H9 (cell line): ENCODE measurements around the gene COA5. TPM values are rescaled to one million over a fixed set of nuclear protein-coding genes. Genes with fewer than 3 reads are reported as not detected.

Source experiments
- DNase-seq: peaks from one replicate; pipeline ENCODE4 v3.0.0-alpha.2; 2017
- H2AFZ ChIP-seq: one replicate; pipeline ENCODE4 v1.6.1; 2013; ENCODE audit warnings: mild to moderate bottlenecking, low read length, control low read depth, moderate library complexity
- H2AK5ac ChIP-seq: 2 replicates; pipeline ENCODE4 v1.6.1; 2013; ENCODE audit warnings: low read length, control low read depth, mixed read lengths; ENCODE audit not compliant: insufficient read length
- H2BK120ac ChIP-seq: one replicate; pipeline ENCODE4 v1.6.1; 2013; ENCODE audit warnings: low read depth, mild to moderate bottlenecking, low read length, control low read depth, inconsistent platforms; ENCODE audit not compliant: poor library complexity, severe bottlenecking
- H2BK12ac ChIP-seq: 2 replicates; pipeline ENCODE4 v1.6.1; 2013; ENCODE audit warnings: low read length, control low read depth, mixed read lengths, low read depth; ENCODE audit not compliant: insufficient read length
- H2BK15ac ChIP-seq: 2 replicates; pipeline ENCODE4 v1.6.1; 2013; ENCODE audit warnings: low read depth, low read length, control low read depth
- H2BK20ac ChIP-seq: one replicate; pipeline ENCODE4 v1.6.1; 2013; ENCODE audit warnings: low read depth, mild to moderate bottlenecking, low read length, control low read depth, inconsistent platforms; ENCODE audit not compliant: poor library complexity, severe bottlenecking
- H2BK5ac ChIP-seq: 2 replicates; pipeline ENCODE4 v1.6.1; 2013; ENCODE audit warnings: low read length, control low read depth, mixed read lengths; ENCODE audit not compliant: insufficient read length
- H3K14ac ChIP-seq: 2 replicates; pipeline ENCODE4 v1.6.1; 2013; ENCODE audit warnings: low read length, control low read depth; ENCODE audit not compliant: insufficient read depth
- H3K18ac ChIP-seq: 2 replicates; pipeline ENCODE4 v1.6.1; 2013; ENCODE audit warnings: low read depth, mild to moderate bottlenecking, mixed read lengths, low read length, control low read depth; ENCODE audit not compliant: insufficient read length
- H3K23ac ChIP-seq: 2 replicates; pipeline ENCODE4 v1.6.1; 2013; ENCODE audit warnings: low read length, control low read depth, mixed read lengths, low read depth; ENCODE audit not compliant: insufficient read length
- H3K23me2 ChIP-seq: 2 replicates; pipeline ENCODE4 v1.6.1; 2013; ENCODE audit warnings: low read depth, mild to moderate bottlenecking, mixed read lengths, low read length, control low read depth; ENCODE audit not compliant: insufficient read length, poor library complexity, severe bottlenecking
- H3K27ac ChIP-seq: 2 replicates; pipeline ENCODE4 v1.5.1; 2013; ENCODE audit warnings: low read length, control low read depth, mixed read lengths, low read depth; ENCODE audit not compliant: insufficient read length
- H3K27me3 ChIP-seq: 2 replicates; pipeline ENCODE4 v1.6.1; 2013; ENCODE audit warnings: low read length, control low read depth, inconsistent platforms; ENCODE audit not compliant: insufficient read depth
- H3K4ac ChIP-seq: 2 replicates; pipeline ENCODE4 v1.6.1; 2013; ENCODE audit warnings: low read depth, mild to moderate bottlenecking, control low read depth, inconsistent platforms, low read length, moderate library complexity
- H3K4me1 ChIP-seq: 2 replicates; pipeline ENCODE4 v1.6.1; 2013; ENCODE audit warnings: low read length, control low read depth, inconsistent platforms; ENCODE audit not compliant: insufficient read depth
- H3K4me2 ChIP-seq: 2 replicates; pipeline ENCODE4 v1.6.1; 2013; ENCODE audit warnings: low read length, control low read depth, mixed read lengths; ENCODE audit not compliant: insufficient read length, insufficient read depth
- H3K56ac ChIP-seq: 2 replicates; pipeline ENCODE4 v1.6.1; 2013; ENCODE audit warnings: low read depth, mild to moderate bottlenecking, mixed read lengths, low read length, control low read depth; ENCODE audit not compliant: insufficient read length
- H3K79me1 ChIP-seq: 2 replicates; pipeline ENCODE4 v1.6.1; 2013; ENCODE audit warnings: low read depth, mild to moderate bottlenecking, moderate library complexity, low read length, control low read depth, inconsistent platforms; ENCODE audit not compliant: insufficient read depth, poor library complexity, severe bottlenecking
- H3K79me2 ChIP-seq: 2 replicates; pipeline ENCODE4 v1.6.1; 2013; ENCODE audit warnings: low read length, control low read depth, inconsistent platforms; ENCODE audit not compliant: insufficient read depth
- H3K9ac ChIP-seq: 2 replicates; pipeline ENCODE4 v1.6.1; 2013; ENCODE audit warnings: low read length, control low read depth, mixed read lengths; ENCODE audit not compliant: insufficient read length; ENCODE audit errors: extremely low read depth
- H3K9me3 ChIP-seq: one replicate; pipeline ENCODE4 v1.6.1; 2013; ENCODE audit warnings: low read depth, low read length, inconsistent platforms; ENCODE audit not compliant: control insufficient read depth
- H3T11ph ChIP-seq: one replicate; pipeline ENCODE4 v1.6.1; 2013; ENCODE audit warnings: mild to moderate bottlenecking, low read length, control low read depth, inconsistent platforms
- H4K20me1 ChIP-seq: one replicate; pipeline ENCODE4 v1.6.1; 2013; ENCODE audit not compliant: control insufficient read depth, insufficient read length, insufficient read depth
- H4K5ac ChIP-seq: 2 replicates; pipeline ENCODE4 v1.6.1; 2013; ENCODE audit warnings: low read depth, mild to moderate bottlenecking, mixed read lengths, low read length, control low read depth; ENCODE audit not compliant: insufficient read length
- H4K8ac ChIP-seq: replicated peaks from 2 replicates; pipeline ENCODE4 v1.6.1; 2013; ENCODE audit warnings: low read length, control low read depth, mixed read lengths, low read depth; ENCODE audit not compliant: insufficient read length
- H4K91ac ChIP-seq: 2 replicates; pipeline ENCODE4 v1.6.1; 2013; ENCODE audit warnings: low read depth, mild to moderate bottlenecking, moderate library complexity, mixed read lengths, low read length, control low read depth; ENCODE audit not compliant: insufficient read length
- H3K27ac Mint-ChIP-seq, 3 experiments: 2 replicates in 2 of 3; 3 replicates in 1 of 3; pipeline ENCODE4 v1.8.0; 2020 to 2021; ENCODE audit warnings: mixed read lengths in 3 of 3, mild to moderate bottlenecking in 1 of 3, moderate library complexity in 1 of 3
- H3K27me3 Mint-ChIP-seq: 2 replicates; pipeline ENCODE4 v1.8.0; 2021; ENCODE audit warnings: low read depth, mild to moderate bottlenecking, moderate library complexity, mixed read lengths
- H3K36me3 Mint-ChIP-seq, 3 experiments: 2 replicates in 2 of 3; 3 replicates in 1 of 3; pipeline ENCODE4 v1.8.0; 2020 to 2021; ENCODE audit warnings: low read depth in 3 of 3, mixed read lengths in 3 of 3; ENCODE audit not compliant: insufficient read depth in 1 of 3
- H3K4me1 Mint-ChIP-seq, 2 experiments: 2 replicates each; pipeline ENCODE4 v1.8.0; 2020; ENCODE audit warnings: mixed read lengths in 2 of 2
- H3K4me3 Mint-ChIP-seq, 2 experiments: 2 replicates in 1 of 2; 3 replicates in 1 of 2; pipeline ENCODE4 v1.8.0; 2020 to 2021; ENCODE audit warnings: mild to moderate bottlenecking in 2 of 2, mixed read lengths in 2 of 2, moderate library complexity in 1 of 2
- H3K9me3 Mint-ChIP-seq, 2 experiments: 2 replicates in 1 of 2; 3 replicates in 1 of 2; pipeline ENCODE4 v1.8.0; 2020; ENCODE audit warnings: mild to moderate bottlenecking in 2 of 2, mixed read lengths in 2 of 2, moderate library complexity in 1 of 2
- CTCF ChIP-seq: fragments of 200-600 bp; sonication (generic); conservative IDR thresholded peaks from 3 replicates; pipeline ENCODE4 v1.8.0; 2021; ENCODE audit warnings: antibody characterized with exemption, mild to moderate bottlenecking
- WGBS: extraction: QIAGEN DNeasy Blood & Tissue Kit; methylation state at CpG from one replicate; pipeline ENCODE4 v1.1.7; 2013; ENCODE audit warnings: missing lambda C conversion rate, low lambda C conversion rate, mixed read lengths; ENCODE audit not compliant: insufficient read length; ENCODE audit errors: extremely low coverage; 5-methylcytosine and 5-hydroxymethylcytosine counted together
- total RNA-seq: library from RNA; stranded (reverse); gene quantifications from 2 replicates; pipeline ENCODE4 v1.2.1, GENCODE V29; 2021

COA5 gene
- total RNA-seq, 1 experiment from 2014 or later, result 23.6 TPM

- H3K23ac ChIP-seq, result no peak overlapping the region
- WGBS, result no CpG with 5 or more reads among the region's 9 CpGs
- H3K27ac Mint-ChIP-seq, result no peak overlapping the region
These were observed 5.9 kb upstream of the COA5 start for GRCh38 chr2:98614024-98614739.

More at GRCh38 chr2:98614024-98614739, 5.9 kb upstream of the COA5 start:
- Histone ChIP-seq H4K8ac (no peak overlapping the region), H3K18ac (no peak overlapping the region), H3K27me3 (no peaks in the 10 kb centered on the region), H3K9me3 (no peaks in the 10 kb centered on the region), H4K20me1 (no peaks in the 10 kb centered on the region), H2BK15ac (no peak overlapping the region), H2BK5ac (no peak overlapping the region), H3K4me2 (no peak overlapping the region), H3T11ph (no peak overlapping the region), H2BK12ac (no peak overlapping the region), H3K27ac (no peak overlapping the region), H3K79me2 (no peaks in the 10 kb centered on the region), H3K4me1 (no peaks in the 10 kb centered on the region), H4K5ac (no peak overlapping the region), H2AK5ac (no peak overlapping the region), H2AFZ (no peak overlapping the region), H3K23me2 (peaks cover 3% of the 10 kb centered on the region), H2BK20ac (no peak overlapping the region), H3K4ac (no peak overlapping the region), H3K14ac (no peak overlapping the region), H3K56ac (no peak overlapping the region), H3K79me1 (no peaks in the 10 kb centered on the region), H4K91ac (no peak overlapping the region), H2BK120ac (no peak overlapping the region), H3K9ac (no peak overlapping the region)
- Mint-ChIP-seq H3K27me3 (no peaks in the 10 kb centered on the region), H3K4me1 (peaks cover 7 to 9% of the 10 kb centered on the region in 2 experiments), H3K4me3 (no peak overlapping the region; a peak in 2 of 5 replicates), H3K36me3 (peaks cover 18 to 70% (median 68%) of the 10 kb centered on the region in 3 experiments; a peak in 6 of 7 replicates), H3K9me3 (no peaks in the 10 kb centered on the region)
- TF ChIP-seq CTCF, result no peak
- no peak for DNase-seq
